Measurements from ENCODE around the gene SLC43A3.
"Not testable (repeated sequence)": the region's sequence is repeated elsewhere in the genome, so short reads cannot be mapped to it uniquely, and the experiment has no call there.

SLC43A3 gene

GRCh38 chr11:57403802-57404147 is 23.1 kb downstream of the SLC43A3 start:
- no peak for DNase-seq

DNA sequence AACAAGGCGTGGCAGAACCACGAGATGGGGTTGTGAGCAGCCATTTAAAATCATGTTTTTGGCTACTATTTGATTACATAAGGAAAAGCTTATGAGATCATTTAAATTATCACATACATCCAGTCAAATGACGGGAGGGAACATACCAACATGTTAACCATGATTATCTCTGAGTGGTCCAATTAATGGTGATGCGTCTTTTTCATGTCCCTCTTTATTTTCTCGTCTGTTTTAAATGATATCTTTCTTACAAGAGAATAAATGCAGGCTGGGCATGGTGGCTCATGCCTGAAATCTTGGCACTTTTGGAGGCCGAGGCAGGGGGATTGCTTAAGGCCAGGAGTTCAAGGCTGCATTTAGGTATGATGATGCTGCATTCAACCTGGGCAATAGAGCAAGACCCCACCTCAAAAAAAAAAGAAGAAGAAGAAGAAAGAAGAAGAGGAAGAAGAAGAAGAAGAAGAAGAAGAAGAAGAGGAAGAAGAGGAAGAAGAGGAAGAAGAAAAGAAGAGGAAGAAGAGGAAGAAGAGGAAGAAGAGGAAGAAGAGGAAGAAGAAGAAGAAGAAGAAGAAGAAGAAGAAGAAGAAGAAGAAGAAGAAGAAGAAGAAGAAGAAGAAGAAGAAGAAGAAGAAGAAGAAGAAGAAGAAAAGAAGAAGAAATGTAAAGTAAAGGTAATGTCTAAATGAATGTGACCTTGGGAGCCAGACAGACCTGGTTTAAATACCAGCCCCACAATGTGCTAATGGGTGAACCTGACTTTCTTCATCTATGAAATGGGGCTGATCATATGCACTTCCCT is 23.7 kb downstream of the SLC43A3 start:
- DNase-seq: not testable (repeated sequence)

- DNase-seq: no peak
Observed at GRCh38 chr11:57402188-57403002, 24.5 kb downstream of the SLC43A3 start.

- DNase-seq: no peak
Observed at GRCh38 chr11:57399972-57400578, 26.8 kb downstream of the SLC43A3 start.

DNA sequence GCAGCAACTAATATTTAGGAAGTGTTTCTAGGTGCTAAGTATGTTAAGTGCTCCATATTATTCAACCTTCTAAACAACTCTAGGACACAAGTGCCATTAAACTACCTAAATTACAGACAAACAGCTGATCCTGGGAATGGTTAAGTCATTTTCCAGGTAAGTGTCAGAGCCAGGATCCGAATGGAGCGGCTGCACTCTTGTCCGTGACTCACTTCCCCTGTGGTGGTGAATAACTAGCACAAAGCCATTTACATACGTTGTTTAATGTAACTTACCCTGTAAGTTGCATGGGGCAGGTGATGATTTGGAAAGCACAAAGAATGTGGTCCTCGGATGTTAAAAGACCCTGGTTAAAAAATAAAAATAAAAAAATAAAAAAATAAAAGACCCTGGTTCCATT is 27.7 kb downstream of the SLC43A3 start:
- no peak for DNase-seq

DNA sequence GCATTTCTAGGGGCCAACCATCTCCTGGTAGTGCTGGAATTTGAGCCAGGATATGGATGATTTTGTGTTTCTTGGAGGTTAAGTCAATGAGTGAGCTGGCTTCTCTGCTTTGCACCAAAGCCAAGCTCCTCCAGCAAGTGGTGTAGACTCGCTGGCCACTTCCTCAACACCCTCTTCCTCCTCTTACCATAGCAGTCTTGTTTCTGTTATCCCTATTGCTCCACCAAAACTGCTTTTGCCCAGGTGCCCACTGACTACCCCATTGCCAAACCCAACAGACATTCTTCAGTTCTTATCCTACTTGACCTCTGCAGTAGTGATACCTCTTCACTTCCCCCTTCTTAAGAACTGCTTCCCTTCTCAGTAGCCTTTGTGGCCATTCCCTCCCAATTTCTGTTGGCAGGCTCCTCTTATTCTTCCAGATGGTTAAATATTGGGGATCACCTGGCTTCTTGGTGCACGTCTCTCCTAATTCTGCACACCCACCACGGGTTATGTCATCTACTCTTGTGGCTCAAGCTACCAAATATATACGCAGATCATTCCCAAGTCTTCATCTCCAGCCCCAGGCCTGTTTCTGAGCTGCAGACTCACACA is 29.4 kb downstream of the SLC43A3 start:
- no peak for DNase-seq

DNA sequence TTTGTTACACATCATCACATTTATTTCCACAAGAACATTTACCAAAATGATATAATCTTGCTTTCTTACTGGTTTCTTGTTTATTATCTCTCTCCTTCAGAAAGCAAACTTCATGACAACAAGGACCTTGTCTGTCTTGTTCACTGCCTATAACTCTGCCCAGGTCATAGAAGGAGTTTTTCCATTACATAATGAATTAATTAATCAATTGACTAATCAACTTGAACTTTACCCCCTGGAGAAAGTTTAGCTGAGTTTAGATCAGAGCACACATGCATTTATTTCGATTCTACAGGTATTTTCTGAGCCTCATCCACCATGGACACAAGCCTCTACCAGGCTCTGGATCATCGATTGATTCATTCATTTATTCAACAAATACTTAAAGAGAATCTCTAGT is 30.2 kb downstream of the SLC43A3 start:
- no peak for DNase-seq

DNA sequence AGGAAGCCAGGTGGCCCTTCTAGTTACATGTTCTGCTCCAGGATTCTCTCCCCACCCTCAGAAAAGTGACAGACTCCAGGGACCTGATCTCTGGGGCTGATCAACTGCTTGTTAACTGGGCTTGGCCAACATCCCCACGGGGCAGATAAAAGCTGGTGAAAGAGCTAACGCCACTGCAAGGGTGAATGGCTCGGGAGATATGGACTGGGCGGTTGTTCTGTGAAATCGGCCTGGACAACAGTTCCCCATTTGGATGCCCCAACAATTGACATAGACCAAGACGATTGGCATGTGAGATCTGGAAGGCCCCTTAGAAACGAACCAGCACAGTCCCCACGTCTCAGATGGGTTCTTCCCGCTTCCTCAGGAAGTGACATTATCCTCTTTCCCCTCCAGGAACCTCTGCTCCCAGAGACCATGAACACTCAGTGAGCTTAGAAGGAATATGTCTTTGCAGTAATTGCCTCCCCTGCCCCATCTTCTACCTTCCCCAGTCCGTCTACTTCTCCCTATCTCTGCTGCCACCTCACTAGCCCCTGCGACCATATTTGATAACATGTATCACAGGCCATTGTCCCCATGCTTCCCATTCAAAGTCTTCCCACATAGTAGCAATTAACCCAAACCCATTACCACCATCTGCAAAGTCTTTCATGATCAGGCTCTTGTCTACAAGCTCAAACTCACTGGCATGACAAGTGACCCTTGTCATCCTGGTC is 30.9 kb downstream of the SLC43A3 start:
- DNase-seq: no peak

DNA sequence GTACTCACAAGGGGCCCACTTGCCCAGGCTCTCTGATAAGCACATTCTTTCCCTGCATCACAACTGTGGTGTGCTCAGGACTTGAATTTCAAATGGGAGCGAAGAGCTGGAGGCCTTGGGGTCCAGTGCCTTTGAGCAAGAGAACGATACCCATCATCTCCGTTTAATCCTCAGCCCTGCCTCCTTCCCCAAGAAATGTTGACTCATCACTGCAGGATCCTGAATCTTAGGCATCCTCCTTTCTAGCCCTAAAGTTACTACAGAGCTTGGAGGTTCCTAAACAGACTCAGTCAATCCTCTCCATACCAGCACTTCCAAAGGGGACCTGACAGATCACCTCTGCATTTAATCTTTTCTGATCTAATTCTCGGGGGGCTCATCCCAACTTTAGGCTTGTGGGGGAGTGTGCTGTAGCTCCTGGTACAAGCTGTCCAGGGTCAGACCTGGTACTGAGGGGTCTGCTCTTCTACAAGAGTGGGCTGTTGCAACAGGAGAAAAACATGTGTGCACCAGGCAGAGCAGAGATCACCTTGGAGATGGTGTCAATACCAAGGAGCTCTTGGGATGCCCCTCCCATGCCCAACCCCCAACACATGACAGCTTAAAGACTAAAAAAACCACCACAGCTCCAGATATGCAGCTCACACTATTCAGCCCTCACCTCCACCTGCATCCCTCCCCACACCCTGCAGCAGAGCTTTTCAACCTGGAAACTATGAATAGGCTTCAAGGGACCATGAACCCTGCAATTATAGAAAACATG is 32.5 kb downstream of the SLC43A3 start:
- DNase-seq: no peak

- no peak for DNase-seq
Observed at GRCh38 chr11:57392763-57393105, 34.2 kb downstream of the SLC43A3 start.

DNA sequence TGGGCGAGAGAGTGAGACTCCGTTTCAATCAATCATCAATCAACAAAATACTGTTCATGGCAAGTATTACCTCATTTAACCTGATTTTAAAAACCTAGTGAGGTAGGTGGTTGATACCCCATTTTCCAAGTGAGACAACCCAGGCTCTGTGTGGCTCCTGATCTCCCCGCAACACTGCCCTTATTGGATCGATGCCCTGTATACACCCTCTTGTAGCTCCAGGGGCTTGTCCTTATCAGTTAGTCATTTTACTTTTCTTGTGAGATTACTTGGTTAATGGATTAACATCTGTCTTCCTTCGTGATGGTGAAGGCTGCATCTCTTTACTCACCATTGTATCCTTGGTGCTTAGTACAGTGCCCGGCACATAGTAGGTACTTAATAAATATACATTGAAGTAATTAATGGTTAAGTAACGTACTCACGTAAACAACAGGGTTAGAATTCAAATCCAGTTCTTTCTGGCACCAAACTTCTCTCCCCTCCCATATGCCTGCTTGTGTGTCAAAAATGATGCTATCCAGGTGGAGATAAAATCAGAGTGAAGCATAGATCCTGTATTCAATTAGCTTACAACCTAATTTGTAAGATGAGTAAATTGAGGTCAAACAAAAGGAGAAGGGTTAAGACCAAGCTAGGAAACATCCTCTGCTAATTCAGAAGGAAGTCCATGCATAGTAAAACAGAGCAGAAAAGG is 34.7 kb downstream of the SLC43A3 start:
- no peak for DNase-seq

- no peak for DNase-seq
Observed at GRCh38 chr11:57391539-57391938, 35.4 kb downstream of the SLC43A3 start.

- DNase-seq: no peak
Observed at GRCh38 chr11:57391111-57391510, 35.8 kb downstream of the SLC43A3 start.

DNA sequence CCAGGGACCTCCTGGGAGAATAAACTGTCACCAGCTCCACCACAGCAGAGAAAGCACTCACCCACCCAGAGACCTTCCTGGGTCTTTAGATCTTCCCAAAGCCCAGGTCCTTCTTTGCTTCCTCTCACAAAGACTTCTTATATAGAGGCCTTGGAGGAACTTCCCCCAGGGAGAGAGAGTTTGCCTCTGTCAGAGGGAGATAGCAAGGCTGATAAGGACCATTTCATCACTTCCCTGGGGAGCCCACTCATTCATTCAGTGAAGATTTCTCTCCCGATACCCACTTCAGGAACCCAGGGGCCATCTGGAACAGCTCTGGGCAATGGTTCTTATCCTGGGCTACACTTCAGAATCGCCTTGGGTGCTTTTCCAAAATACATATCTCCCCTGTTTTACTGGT is 36.4 kb downstream of the SLC43A3 start, which contains the start of gene PRG2:
Gene PRG2 (minus strand): TSS at position 116 of the 400 bp plus-strand sequence. CDS start 706 bp downstream, outside the sequence.
- DNase-seq: no peak

DNA sequence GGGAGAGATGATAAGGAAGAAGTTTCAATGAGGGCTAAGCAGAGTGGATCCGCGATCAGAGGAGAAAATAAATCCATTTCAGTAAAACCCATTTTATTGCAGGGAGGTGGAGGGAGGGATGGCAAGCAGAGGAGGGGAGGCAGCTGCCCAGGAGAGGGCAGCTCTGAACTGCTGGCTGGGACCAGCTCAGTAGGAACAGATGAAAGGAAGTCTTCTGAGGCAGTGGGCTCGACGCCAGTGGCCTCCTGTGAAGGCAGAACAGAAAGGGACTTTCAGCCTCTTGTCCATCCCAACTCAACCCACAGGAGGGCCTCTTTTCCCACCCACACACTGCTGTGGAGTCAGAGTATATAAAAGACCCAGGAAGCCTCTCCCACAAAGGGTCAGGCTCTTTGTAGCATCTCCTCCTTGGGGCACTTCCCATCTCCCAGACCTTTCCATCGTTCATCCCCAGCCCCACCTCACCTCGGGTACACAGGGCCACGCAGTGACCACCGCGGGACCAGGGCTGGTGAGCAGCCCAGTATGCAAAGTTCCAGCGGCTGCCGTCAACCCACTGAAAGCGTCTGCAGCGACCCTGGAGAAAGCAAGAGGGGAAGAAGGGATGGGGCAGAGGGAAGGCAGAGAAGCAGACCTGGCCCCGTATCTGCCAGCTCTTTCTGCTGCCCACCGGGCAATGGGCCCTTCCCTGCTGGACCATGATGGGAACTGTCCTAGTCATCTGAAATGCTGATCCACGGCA is 39.5 kb downstream of the SLC43A3 start:
- no peak for DNase-seq

GRCh38 chr11:57386178-57386940 is 40.6 kb downstream of the SLC43A3 start:
- DNase-seq: no peak

- no peak for DNase-seq
Observed at GRCh38 chr11:57380975-57381374, 45.9 kb downstream of the SLC43A3 start, which contains the start of gene PRG3. TSS of gene PRG3 (minus strand) at chr11:57381150. CDS start at chr11:57380708, 442 bp downstream.

DNA sequence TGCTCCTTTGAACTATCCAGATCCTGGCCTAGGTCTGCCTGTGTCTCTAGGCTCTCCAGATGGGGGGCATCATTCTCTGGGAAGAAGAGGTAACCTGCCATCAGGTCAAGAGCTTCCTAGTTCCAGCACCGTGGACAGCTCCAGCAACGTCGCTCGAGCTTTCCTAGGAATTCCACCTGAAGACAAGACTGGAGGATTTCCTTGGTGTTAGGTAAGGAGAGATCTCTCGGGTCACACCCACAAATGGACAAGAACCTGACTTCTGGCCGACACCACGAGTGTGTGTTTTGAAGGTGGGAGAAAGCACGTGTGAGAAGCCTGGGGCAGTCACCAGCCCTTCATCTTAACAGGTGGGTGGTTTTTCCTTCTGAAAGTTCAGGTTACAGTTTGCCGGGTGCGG is 47.2 kb downstream of the SLC43A3 start:
- DNase-seq: no peak

DNA sequence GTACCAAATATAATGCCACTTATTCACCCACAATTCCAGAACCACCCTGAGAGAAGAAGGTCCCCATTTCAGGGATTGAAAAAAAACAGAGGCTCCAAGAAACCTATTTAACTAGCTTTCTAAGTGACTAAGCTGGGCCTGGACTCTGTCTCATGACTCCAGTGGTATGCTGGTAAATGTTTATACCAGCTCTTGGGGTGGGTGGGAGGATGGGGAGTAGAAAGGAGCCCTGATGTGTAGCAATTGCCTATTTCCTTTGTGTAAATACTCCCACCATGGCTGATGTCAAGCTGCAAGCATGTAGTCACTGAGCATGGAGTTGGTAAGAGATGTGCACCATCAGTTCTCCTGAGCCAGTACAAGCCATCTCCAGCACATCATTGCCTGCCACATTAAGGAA is 48.7 kb downstream of the SLC43A3 start:
- DNase-seq: no peak

- no peak for DNase-seq
Observed at GRCh38 chr11:57377107-57377506, 49.8 kb downstream of the SLC43A3 start.
